HepG2 (cell line): Measurements from ENCODE around the gene GDAP1L1. TPM values are rescaled to one million over a fixed set of nuclear protein-coding genes. Genes with fewer than 3 reads are reported as not detected.

ENCODE experiments used
- ESRRA ChIP-seq: sonication (generic); formaldehyde crosslinking; IDR thresholded peaks from 2 replicates; pipeline ENCODE4 v1.5.1; 2020; ENCODE audit warnings: mild to moderate bottlenecking, low read depth, missing genetic modification reagents
- HNF4G ChIP-seq, 2 experiments: sonication (generic) in 1 of 2; formaldehyde crosslinking in 1 of 2; IDR thresholded peaks; 2 replicates each; pipeline versions ENCODE4 v1.4.0 to v1.6.1; 2011 to 2020; ENCODE audit warnings: borderline replicate concordance in 2 of 2, low read depth in 2 of 2, mild to moderate bottlenecking in 2 of 2, low read length in 1 of 2, missing genetic modification reagents in 1 of 2, moderate library complexity in 1 of 2
- MBNL3 ChIP-seq: fragments of 250-450 bp; sonication (Bioruptor Pico); conservative IDR thresholded peaks from 2 replicates; pipeline ENCODE4 v1.8.0; 2022; ENCODE audit warnings: mild to moderate bottlenecking, inconsistent platforms
- MYC ChIP-seq: sonication (generic); formaldehyde crosslinking; IDR thresholded peaks from 2 replicates; pipeline ENCODE4 v1.9.0; 2021; ENCODE audit warnings: missing genetic modification reagents, borderline replicate concordance
- NAIF1 ChIP-seq: sonication (generic); formaldehyde crosslinking; IDR thresholded peaks from 2 replicates; pipeline ENCODE4 v1.5.0; 2020; ENCODE audit warnings: mild to moderate bottlenecking, missing genetic modification reagents, borderline replicate concordance
- NR1H2 ChIP-seq: sonication (generic); formaldehyde crosslinking; IDR thresholded peaks from 2 replicates; pipeline ENCODE4 v1.8.1; 2022; ENCODE audit warnings: low read depth, missing genetic modification reagents, borderline replicate concordance
- PHF20 ChIP-seq: sonication (generic); formaldehyde crosslinking; IDR thresholded peaks from 2 replicates; pipeline ENCODE4 v1.5.0; 2020; ENCODE audit warnings: mild to moderate bottlenecking, missing genetic modification reagents
- POLR2G ChIP-seq: fragments of 200-400 bp; formaldehyde crosslinking; IDR thresholded peaks from 2 replicates; pipeline ENCODE4 v1.6.1; 2018; ENCODE audit warnings: mild to moderate bottlenecking, low read depth, low read length, moderate library complexity
- SYNCRIP ChIP-seq: fragments of 200-400 bp; formaldehyde crosslinking; IDR thresholded peaks from 2 replicates; pipeline ENCODE4 v1.6.1; 2018; ENCODE audit warnings: mild to moderate bottlenecking, low read depth, low read length; ENCODE audit not compliant: insufficient read depth
- ZBTB8A ChIP-seq: sonication (generic); formaldehyde crosslinking; IDR thresholded peaks from 2 replicates; pipeline ENCODE4 v1.4.0; 2020; ENCODE audit warnings: mild to moderate bottlenecking, low read depth, missing genetic modification reagents, borderline replicate concordance
- ZEB1 ChIP-seq: IDR thresholded peaks from 2 replicates; pipeline ENCODE4 v1.6.1; 2012; ENCODE audit warnings: mild to moderate bottlenecking, low read depth, inconsistent platforms; ENCODE audit not compliant: insufficient replicate concordance
- ZNF292 ChIP-seq: sonication (generic); formaldehyde crosslinking; IDR thresholded peaks from 2 replicates; pipeline ENCODE4 v1.8.1; 2022; ENCODE audit warnings: mild to moderate bottlenecking, low read depth, missing genetic modification reagents, borderline replicate concordance
- ZNF33A ChIP-seq: sonication (generic); formaldehyde crosslinking; IDR thresholded peaks from 2 replicates; pipeline ENCODE4 v1.5.1; 2020; ENCODE audit warnings: missing genetic modification reagents, mild to moderate bottlenecking, moderate library complexity, borderline replicate concordance
- ZNF816 ChIP-seq: sonication (generic); formaldehyde crosslinking; IDR thresholded peaks from 2 replicates; pipeline ENCODE4 v1.8.0; 2022; ENCODE audit warnings: missing genetic modification reagents, mild to moderate bottlenecking, borderline replicate concordance
- ZNF839 ChIP-seq: sonication (generic); formaldehyde crosslinking; IDR thresholded peaks from 2 replicates; pipeline ENCODE4 v1.4.0; 2020; ENCODE audit warnings: missing genetic modification reagents, mild to moderate bottlenecking, borderline replicate concordance
- polyA plus RNA-seq, 8 experiments: library from polyadenylated mRNA; depleted of rRNA in 3 of 8; stranded (reverse) in 7 of 8; unstranded in 1 of 8; fragments of >200 nt; fragmentation: Illumina TruSeq in 4 of 8; extraction: Trizol in 4 of 8; gene quantifications; 2 replicates each; pipeline versions ENCODE4 v1.2.1 to v1.2.3, GENCODE V29; 2011 to 2016; ENCODE audit warnings: low read depth in 4 of 8, missing spikeins in 1 of 8, mixed read lengths in 1 of 8; ENCODE audit not compliant: insufficient read depth in 1 of 8
- total RNA-seq, 5 experiments: library from RNA; depleted of rRNA; stranded (reverse); fragments of >200 nt; fragmentation: Illumina TruSeq; extraction: Trizol; gene quantifications; 2 replicates each; pipeline ENCODE4 v1.2.3, GENCODE V29; 2016; ENCODE audit warnings: low read depth in 1 of 5
- TF ChIP-seq, protein P1 (sequence below): sonication (generic); formaldehyde crosslinking; IDR thresholded peaks from 2 replicates; pipeline ENCODE4 v1.4.0; 2020; ENCODE audit warnings: missing genetic modification reagents, mild to moderate bottlenecking, borderline replicate concordance
- TF ChIP-seq, protein P2 (sequence below): sonication (generic); formaldehyde crosslinking; IDR thresholded peaks from 2 replicates; pipeline ENCODE4 v1.4.0; 2020; ENCODE audit warnings: missing genetic modification reagents
- TF ChIP-seq, protein P3 (sequence below): sonication (generic); formaldehyde crosslinking; conservative IDR thresholded peaks from 2 replicates; pipeline ENCODE4 v1.4.0; 2020; ENCODE audit warnings: mild to moderate bottlenecking, missing genetic modification reagents, moderate library complexity
- TF ChIP-seq, protein P4 (sequence below): IDR thresholded peaks from 2 replicates; pipeline ENCODE4 v1.6.1; 2016; ENCODE audit warnings: low read depth, control low read depth
- TF ChIP-seq, protein P5 (sequence below): sonication (generic); formaldehyde crosslinking; IDR thresholded peaks from 2 replicates; pipeline ENCODE4 v1.8.0; 2022; ENCODE audit warnings: mild to moderate bottlenecking, missing genetic modification reagents

The GDAP1L1 gene
- total and polyA plus RNA-seq, 2 of the 13 experiments (the other 11 are each of a cell fraction or from before 2014, with no cell fraction given) = 0.04 TPM; not detected in 1

DNA sequence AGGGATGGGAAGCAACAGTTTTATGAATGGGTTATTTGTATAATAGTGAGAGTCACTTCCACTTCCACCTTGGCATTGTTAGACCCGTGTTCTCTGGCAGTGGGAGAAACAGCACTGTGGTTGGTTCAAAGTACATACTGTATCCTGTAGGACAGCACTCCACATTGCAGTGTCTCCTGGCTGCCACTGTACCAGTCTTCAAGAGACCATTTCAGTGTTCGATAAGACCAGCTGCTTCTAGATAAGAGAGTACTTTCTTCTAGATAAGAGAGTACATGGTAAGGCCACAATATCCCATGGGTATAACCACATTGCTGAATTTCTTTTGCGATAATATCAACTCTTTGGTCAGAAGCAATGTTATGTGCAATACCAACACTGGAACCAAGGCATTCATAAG lies 35.1 kb downstream of the GDAP1L1 start (continued):
- TF ChIP-seq HNF4G (IDR thresholded peaks at IDR 0.05; ENCODE audit: borderline replicate concordance, low read depth, low read length) (peak; percentile 64; the same call in 1 of the 2 replicates), HNF4G (CRISPR knock-in tag; IDR thresholded peaks at IDR 0.05; ENCODE audit: borderline replicate concordance, low read depth) (no peak; the same call in 1 of the 2 replicates), ZBTB8A (CRISPR knock-in tag) (no peak), MBNL3 (CRISPR knock-in tag) (no peak), POLR2G (no peak), NR1H2 (no peak), PHF20 (no peak), ZEB1 (no peak), ZNF292 (peak; percentile 53; the same call in 1 of the 2 replicates), ESRRA (no peak), NAIF1 (CRISPR knock-in tag) (no peak), ZNF33A (CRISPR knock-in tag) (no peak), SYNCRIP (no peak), MYC (CRISPR knock-in tag) (no peak), ZNF816 (no peak), ZNF839 (CRISPR knock-in tag) (no peak)
- TF ChIP-seq, protein P1, sequence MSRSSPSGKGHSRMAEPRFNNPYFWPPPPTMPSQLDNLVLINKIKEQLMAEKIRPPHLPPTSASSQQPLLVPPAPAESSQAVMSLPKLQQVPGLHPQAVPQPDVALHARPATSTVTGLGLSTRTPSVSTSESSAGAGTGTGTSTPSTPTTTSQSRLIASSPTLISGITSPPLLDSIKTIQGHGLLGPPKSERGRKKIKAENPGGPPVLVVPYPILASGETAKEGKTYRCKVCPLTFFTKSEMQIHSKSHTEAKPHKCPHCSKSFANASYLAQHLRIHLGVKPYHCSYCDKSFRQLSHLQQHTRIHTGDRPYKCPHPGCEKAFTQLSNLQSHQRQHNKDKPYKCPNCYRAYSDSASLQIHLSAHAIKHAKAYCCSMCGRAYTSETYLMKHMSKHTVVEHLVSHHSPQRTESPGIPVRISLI (CRISPR knock-in tag) = no peak
- TF ChIP-seq, protein P2, sequence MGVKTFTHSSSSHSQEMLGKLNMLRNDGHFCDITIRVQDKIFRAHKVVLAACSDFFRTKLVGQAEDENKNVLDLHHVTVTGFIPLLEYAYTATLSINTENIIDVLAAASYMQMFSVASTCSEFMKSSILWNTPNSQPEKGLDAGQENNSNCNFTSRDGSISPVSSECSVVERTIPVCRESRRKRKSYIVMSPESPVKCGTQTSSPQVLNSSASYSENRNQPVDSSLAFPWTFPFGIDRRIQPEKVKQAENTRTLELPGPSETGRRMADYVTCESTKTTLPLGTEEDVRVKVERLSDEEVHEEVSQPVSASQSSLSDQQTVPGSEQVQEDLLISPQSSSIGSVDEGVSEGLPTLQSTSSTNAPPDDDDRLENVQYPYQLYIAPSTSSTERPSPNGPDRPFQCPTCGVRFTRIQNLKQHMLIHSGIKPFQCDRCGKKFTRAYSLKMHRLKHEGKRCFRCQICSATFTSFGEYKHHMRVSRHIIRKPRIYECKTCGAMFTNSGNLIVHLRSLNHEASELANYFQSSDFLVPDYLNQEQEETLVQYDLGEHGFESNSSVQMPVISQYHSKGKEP (CRISPR knock-in tag) = no peak
- TF ChIP-seq, protein P3, sequence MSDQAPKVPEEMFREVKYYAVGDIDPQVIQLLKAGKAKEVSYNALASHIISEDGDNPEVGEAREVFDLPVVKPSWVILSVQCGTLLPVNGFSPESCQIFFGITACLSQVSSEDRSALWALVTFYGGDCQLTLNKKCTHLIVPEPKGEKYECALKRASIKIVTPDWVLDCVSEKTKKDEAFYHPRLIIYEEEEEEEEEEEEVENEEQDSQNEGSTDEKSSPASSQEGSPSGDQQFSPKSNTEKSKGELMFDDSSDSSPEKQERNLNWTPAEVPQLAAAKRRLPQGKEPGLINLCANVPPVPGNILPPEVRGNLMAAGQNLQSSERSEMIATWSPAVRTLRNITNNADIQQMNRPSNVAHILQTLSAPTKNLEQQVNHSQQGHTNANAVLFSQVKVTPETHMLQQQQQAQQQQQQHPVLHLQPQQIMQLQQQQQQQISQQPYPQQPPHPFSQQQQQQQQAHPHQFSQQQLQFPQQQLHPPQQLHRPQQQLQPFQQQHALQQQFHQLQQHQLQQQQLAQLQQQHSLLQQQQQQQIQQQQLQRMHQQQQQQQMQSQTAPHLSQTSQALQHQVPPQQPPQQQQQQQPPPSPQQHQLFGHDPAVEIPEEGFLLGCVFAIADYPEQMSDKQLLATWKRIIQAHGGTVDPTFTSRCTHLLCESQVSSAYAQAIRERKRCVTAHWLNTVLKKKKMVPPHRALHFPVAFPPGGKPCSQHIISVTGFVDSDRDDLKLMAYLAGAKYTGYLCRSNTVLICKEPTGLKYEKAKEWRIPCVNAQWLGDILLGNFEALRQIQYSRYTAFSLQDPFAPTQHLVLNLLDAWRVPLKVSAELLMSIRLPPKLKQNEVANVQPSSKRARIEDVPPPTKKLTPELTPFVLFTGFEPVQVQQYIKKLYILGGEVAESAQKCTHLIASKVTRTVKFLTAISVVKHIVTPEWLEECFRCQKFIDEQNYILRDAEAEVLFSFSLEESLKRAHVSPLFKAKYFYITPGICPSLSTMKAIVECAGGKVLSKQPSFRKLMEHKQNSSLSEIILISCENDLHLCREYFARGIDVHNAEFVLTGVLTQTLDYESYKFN (CRISPR knock-in tag) = peak; percentile 60; the same call in 1 of the 2 replicates
- TF ChIP-seq, protein P4, sequence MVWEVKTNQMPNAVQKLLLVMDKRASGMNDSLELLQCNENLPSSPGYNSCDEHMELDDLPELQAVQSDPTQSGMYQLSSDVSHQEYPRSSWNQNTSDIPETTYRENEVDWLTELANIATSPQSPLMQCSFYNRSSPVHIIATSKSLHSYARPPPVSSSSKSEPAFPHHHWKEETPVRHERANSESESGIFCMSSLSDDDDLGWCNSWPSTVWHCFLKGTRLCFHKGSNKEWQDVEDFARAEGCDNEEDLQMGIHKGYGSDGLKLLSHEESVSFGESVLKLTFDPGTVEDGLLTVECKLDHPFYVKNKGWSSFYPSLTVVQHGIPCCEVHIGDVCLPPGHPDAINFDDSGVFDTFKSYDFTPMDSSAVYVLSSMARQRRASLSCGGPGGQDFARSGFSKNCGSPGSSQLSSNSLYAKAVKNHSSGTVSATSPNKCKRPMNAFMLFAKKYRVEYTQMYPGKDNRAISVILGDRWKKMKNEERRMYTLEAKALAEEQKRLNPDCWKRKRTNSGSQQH (CRISPR knock-in tag) = no peak
- TF ChIP-seq, protein P5, sequence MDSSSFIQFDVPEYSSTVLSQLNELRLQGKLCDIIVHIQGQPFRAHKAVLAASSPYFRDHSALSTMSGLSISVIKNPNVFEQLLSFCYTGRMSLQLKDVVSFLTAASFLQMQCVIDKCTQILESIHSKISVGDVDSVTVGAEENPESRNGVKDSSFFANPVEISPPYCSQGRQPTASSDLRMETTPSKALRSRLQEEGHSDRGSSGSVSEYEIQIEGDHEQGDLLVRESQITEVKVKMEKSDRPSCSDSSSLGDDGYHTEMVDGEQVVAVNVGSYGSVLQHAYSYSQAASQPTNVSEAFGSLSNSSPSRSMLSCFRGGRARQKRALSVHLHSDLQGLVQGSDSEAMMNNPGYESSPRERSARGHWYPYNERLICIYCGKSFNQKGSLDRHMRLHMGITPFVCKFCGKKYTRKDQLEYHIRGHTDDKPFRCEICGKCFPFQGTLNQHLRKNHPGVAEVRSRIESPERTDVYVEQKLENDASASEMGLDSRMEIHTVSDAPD (CRISPR knock-in tag) = 0 out of 2 replicates have a peak, but pooled peaks have one; percentile 39
